NB4 (cell line): ENCODE results near the gene IL24.

ENCODE experiments used
- MYC ChIP-seq: IDR thresholded peaks from 2 replicates; pipeline ENCODE4 v1.6.1; 2011; ENCODE audit warnings: low read depth, low read length
- POLR2A ChIP-seq: IDR thresholded peaks from 2 replicates; pipeline ENCODE4 v1.6.1; 2011; ENCODE audit warnings: mild to moderate bottlenecking; ENCODE audit not compliant: insufficient read length; ENCODE audit errors: extremely low read depth
- TF ChIP-seq, protein P1 (sequence below): IDR thresholded peaks from 2 replicates; pipeline ENCODE4 v1.6.1; 2011; ENCODE audit warnings: low read depth, low read length
- TF ChIP-seq, protein P2 (sequence below): IDR thresholded peaks from one replicate; pipeline ENCODE4 v1.5.1; 2012; ENCODE audit warnings: low read depth, low read length

DNA sequence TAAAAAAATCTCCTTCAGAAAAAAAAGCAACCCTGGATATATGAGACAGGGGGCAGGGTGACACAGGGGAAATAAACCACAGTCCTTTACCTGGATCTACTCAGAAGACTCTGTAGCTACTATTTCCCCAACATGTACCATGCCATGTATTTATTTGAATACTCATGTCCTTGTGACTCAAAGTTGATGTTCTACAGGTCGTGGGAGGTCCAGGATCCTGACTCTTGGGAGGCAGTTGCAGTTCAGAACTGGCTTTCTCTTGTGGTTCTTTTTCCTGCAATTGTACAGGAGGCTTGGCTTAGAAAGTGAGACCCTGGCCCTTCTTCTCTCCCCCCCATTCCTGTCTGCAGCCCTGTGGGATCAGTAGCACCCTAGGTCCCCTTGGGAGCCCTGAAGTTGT is 5.8 kb upstream of the IL24 start:
- TF ChIP-seq, protein P1, sequence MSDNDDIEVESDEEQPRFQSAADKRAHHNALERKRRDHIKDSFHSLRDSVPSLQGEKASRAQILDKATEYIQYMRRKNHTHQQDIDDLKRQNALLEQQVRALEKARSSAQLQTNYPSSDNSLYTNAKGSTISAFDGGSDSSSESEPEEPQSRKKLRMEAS = no peak
- TF ChIP-seq, protein P2, sequence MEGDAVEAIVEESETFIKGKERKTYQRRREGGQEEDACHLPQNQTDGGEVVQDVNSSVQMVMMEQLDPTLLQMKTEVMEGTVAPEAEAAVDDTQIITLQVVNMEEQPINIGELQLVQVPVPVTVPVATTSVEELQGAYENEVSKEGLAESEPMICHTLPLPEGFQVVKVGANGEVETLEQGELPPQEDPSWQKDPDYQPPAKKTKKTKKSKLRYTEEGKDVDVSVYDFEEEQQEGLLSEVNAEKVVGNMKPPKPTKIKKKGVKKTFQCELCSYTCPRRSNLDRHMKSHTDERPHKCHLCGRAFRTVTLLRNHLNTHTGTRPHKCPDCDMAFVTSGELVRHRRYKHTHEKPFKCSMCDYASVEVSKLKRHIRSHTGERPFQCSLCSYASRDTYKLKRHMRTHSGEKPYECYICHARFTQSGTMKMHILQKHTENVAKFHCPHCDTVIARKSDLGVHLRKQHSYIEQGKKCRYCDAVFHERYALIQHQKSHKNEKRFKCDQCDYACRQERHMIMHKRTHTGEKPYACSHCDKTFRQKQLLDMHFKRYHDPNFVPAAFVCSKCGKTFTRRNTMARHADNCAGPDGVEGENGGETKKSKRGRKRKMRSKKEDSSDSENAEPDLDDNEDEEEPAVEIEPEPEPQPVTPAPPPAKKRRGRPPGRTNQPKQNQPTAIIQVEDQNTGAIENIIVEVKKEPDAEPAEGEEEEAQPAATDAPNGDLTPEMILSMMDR = no peak
- no peak for TF ChIP-seq POLR2A
- TF ChIP-seq MYC = no peak
